Osteoblast (primary cell): ENCODE results near the gene CDYL. TPM values are rescaled to one million over a fixed set of nuclear protein-coding genes. Genes with fewer than 3 reads are reported as not detected.

ENCODE experiments used
- DNase-seq: peaks from one replicate; pipeline ENCODE4 v3.0.0; 2011; ENCODE audit warnings: low spot score, mixed read lengths; ENCODE audit not compliant: insufficient read length; ENCODE audit errors: missing footprints
- H2AFZ ChIP-seq: 2 replicates; pipeline ENCODE4 v1.6.0; 2011; ENCODE audit warnings: mild to moderate bottlenecking, low read length
- H3K27ac ChIP-seq: 2 replicates; pipeline ENCODE4 v1.5.1; 2011; ENCODE audit warnings: mild to moderate bottlenecking, low read depth, low read length, moderate library complexity
- H3K27me3 ChIP-seq: 2 replicates; pipeline ENCODE4 v1.6.0; 2012; ENCODE audit warnings: mild to moderate bottlenecking, control low read depth, inconsistent platforms, low read length, moderate library complexity; ENCODE audit not compliant: insufficient read depth
- H3K36me3 ChIP-seq: 2 replicates; pipeline ENCODE4 v1.5.1; 2011; ENCODE audit warnings: mild to moderate bottlenecking, low read length, control low read depth, moderate library complexity; ENCODE audit not compliant: insufficient read depth
- H3K4me1 ChIP-seq: 2 replicates; pipeline ENCODE4 v1.5.1; 2011; ENCODE audit warnings: mild to moderate bottlenecking, low read length, control low read depth, moderate library complexity; ENCODE audit not compliant: insufficient read depth
- H3K4me2 ChIP-seq: 2 replicates; pipeline ENCODE4 v1.6.0; 2011; ENCODE audit warnings: mild to moderate bottlenecking, low read length; ENCODE audit not compliant: insufficient read depth
- H3K4me3 ChIP-seq: fragments of 200-600 bp; sonication (generic); 3 replicates; pipeline ENCODE4 v1.5.1; 2012; ENCODE audit warnings: mild to moderate bottlenecking, low read length, inconsistent platforms; ENCODE audit not compliant: insufficient read depth
- H3K79me2 ChIP-seq: 2 replicates; pipeline ENCODE4 v1.6.0; 2012; ENCODE audit warnings: mild to moderate bottlenecking, low read length, control low read depth, inconsistent platforms; ENCODE audit not compliant: insufficient read depth
- H3K9me3 ChIP-seq: 2 replicates; pipeline ENCODE4 v1.5.1; 2011; ENCODE audit warnings: low read depth, low read length, control low read depth
- H4K20me1 ChIP-seq: 2 replicates; pipeline ENCODE4 v1.6.0; 2012; ENCODE audit warnings: mild to moderate bottlenecking, low read length, control low read depth; ENCODE audit not compliant: insufficient read depth
- CTCF ChIP-seq: IDR thresholded peaks from 2 replicates; pipeline ENCODE4 v1.5.1; 2011; ENCODE audit warnings: mild to moderate bottlenecking, low read depth, low read length, moderate library complexity; ENCODE audit errors: extremely low read depth
- total RNA-seq: library from RNA; depleted of rRNA; stranded (reverse); fragments of >200 nt; gene quantifications from 2 replicates; pipeline ENCODE4 v1.2.3, GENCODE V29; 2012

CDYL gene
- total RNA-seq, 1 donor: 106 TPM

- H3K4me2 ChIP-seq: no peak overlapping the region
- no peaks in the 10 kb centered on the region for H3K36me3 ChIP-seq
- no peaks in the 10 kb centered on the region for H3K9me3 ChIP-seq
- H3K27me3 ChIP-seq: peaks cover 8% of the 10 kb centered on the region
- no peak overlapping the region for H3K4me3 ChIP-seq
- no peak overlapping the region for H2AFZ ChIP-seq
- TF ChIP-seq CTCF: no peak
- no peaks in the 10 kb centered on the region for H3K4me1 ChIP-seq
- DNase-seq: peak; percentile 13
- H3K27ac ChIP-seq: no peak overlapping the region
- no peaks in the 10 kb centered on the region for H3K79me2 ChIP-seq
- no peaks in the 10 kb centered on the region for H4K20me1 ChIP-seq
Measured at GRCh38 chr6:4967301-4968030, 191.3 kb downstream of the CDYL start.

DNA sequence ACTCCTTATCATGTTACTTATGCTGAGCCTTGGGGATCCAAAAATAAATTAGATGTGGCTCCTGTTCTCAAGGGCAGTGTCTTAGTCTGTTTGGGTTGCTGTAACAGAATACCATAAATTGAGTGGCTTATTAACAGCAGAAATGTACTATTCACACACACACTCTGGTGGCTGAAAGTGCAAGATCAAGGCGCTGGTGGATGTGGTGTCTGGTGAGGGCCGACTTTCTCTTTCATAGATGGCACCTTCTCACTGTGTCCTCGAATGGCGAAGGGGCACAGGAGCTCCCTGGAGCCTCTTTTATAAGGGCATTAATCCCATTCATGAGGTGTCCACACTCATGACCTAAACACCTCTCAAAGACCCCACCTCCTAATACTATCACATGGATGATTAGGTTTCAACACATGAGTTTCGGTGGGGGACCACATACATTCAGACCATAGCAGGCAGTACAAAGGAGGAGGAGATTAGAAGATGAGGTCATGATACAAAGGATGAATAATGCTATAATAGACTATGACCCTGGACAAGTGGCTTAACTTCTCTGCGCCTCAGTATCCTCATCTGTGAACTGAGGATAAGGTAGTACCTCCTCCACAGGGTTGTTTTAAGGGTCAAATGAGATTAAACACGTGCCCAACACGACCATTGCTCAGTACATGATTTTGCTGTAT, 193.5 kb downstream of the CDYL start:
- Histone ChIP-seq H3K4me2 (no peak overlapping the region), H3K27me3 (peaks cover 8% of the 10 kb centered on the region), H3K9me3 (no peaks in the 10 kb centered on the region), H3K4me1 (peaks cover 8% of the 10 kb centered on the region), H3K27ac (no peak overlapping the region), H3K36me3 (no peaks in the 10 kb centered on the region), H2AFZ (no peak overlapping the region), H4K20me1 (no peaks in the 10 kb centered on the region), H3K79me2 (no peaks in the 10 kb centered on the region), H3K4me3 (no peak overlapping the region)
- no peak for TF ChIP-seq CTCF
- DNase-seq: no peak

- Histone ChIP-seq H3K27ac (no peak overlapping the region), H2AFZ (no peak overlapping the region), H3K4me2 (no peak overlapping the region)
Measured at GRCh38 chr6:4970739-4971395, 194.7 kb downstream of the CDYL start.

More at GRCh38 chr6:4970739-4971395, 194.7 kb downstream of the CDYL start:
- H3K27me3 ChIP-seq: peaks cover 8% of the 10 kb centered on the region
- H3K9me3 ChIP-seq: no peaks in the 10 kb centered on the region
- TF ChIP-seq CTCF: no peak
- no peaks in the 10 kb centered on the region for H4K20me1 ChIP-seq
- peak; percentile 45 for DNase-seq
- peaks cover 8% of the 10 kb centered on the region for H3K4me1 ChIP-seq
- no peaks in the 10 kb centered on the region for H3K36me3 ChIP-seq
- no peaks in the 10 kb centered on the region for H3K79me2 ChIP-seq
- no peak overlapping the region for H3K4me3 ChIP-seq
